ENCODE data around the gene PICK1.

DNA sequence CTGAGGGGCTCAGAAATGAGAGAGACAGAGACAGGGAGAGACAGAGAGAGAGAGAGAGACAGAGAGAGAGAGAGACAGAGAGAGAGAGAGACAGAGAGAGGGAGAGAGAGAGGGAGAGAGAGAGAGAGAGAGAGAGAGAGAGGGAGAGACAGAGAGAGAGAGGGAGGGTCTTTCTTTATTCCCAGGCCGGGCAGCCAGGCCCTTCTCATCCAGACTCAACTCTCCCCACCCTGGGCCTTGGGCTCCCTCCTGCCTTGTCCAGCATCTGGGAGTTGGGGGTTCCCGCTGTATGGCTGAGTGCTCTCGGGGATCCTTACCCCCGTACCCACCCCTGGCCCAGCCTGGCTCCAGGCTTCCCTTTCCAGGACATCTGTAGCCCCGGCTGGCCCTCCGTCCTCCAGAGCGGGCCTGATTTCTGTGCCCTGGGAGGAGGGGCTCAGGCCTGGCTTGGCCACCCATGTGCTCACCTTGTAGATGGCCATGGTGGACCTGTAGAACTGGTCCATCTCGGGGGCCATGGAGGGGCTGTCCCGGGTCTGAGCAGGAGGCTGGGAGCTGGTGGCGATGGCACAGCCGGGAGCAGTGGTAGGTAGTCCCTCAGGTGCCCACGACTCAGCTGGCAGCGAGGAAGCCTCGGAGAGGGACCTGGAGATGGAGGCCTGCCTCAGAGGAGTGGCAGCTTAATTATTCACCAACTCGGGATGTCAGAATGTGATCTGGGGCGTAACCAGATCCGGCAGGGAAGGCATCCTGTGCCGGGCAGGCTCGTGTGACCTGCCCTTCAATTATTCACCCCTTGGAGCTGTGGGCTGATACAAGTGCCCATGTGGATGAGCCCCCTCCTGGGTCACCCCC is 53.0 kb downstream of the PICK1 start, which contains the start of gene BAIAP2L2:
- TF ChIP-seq EP300 (IDR thresholded peaks at IDR 0.05; ENCODE audit: borderline replicate concordance): no peak
- TF ChIP-seq RAD21 (IDR thresholded peaks at IDR 0.05; ENCODE audit: low read depth): no peak
- no peak for TF ChIP-seq FOXM1 (IDR thresholded peaks at IDR 0.05; ENCODE audit: borderline replicate concordance, low read depth)
- TF ChIP-seq TAF1 (IDR thresholded peaks at IDR 0.05; ENCODE audit: low read depth): no peak
- TF ChIP-seq CEBPB (IDR thresholded peaks at IDR 0.05): no peak
- TF ChIP-seq, protein P1, sequence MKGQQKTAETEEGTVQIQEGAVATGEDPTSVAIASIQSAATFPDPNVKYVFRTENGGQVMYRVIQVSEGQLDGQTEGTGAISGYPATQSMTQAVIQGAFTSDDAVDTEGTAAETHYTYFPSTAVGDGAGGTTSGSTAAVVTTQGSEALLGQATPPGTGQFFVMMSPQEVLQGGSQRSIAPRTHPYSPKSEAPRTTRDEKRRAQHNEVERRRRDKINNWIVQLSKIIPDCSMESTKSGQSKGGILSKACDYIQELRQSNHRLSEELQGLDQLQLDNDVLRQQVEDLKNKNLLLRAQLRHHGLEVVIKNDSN (IDR thresholded peaks at IDR 0.05): no peak
- TF ChIP-seq, protein P2, sequence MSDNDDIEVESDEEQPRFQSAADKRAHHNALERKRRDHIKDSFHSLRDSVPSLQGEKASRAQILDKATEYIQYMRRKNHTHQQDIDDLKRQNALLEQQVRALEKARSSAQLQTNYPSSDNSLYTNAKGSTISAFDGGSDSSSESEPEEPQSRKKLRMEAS (IDR thresholded peaks at IDR 0.05): no peak
- TF ChIP-seq EGR1 (IDR thresholded peaks at IDR 0.05): no peak
- no peak for TF ChIP-seq CREB1 (IDR thresholded peaks at IDR 0.05; ENCODE audit: low read depth)
